NB4 (cell line): ENCODE measurements around the gene CSNK1A1.

ENCODE experiments used
- CTCF ChIP-seq: IDR thresholded peaks from one replicate; pipeline ENCODE4 v1.5.1; 2012; ENCODE audit warnings: low read depth, low read length
- MAX ChIP-seq: IDR thresholded peaks from 2 replicates; pipeline ENCODE4 v1.6.1; 2011; ENCODE audit warnings: low read depth, low read length

GRCh38 chr5:149498724-149499336 lies 52.4 kb downstream of the CSNK1A1 start:
- TF ChIP-seq CTCF (no peak), MAX (no peak)
